CD4-positive, alpha-beta T cell (primary cell): Measurements from ENCODE around the gene LDLRAD4. TPM values are rescaled to one million over a fixed set of nuclear protein-coding genes. Genes with fewer than 3 reads are reported as not detected.

Experiments
- ATAC-seq: fragments of 200-7000 bp; cut with Tn5 transposase; one replicate; pipeline ENCODE4 v1.10.0; 2022; ENCODE audit warnings: mild to moderate bottlenecking; ENCODE audit not compliant: poor library complexity
- CTCF ChIA-PET: fragments of 350-600 bp; sonication (Branson Sonifier 250); formaldehyde crosslinking; loops from one replicate; lab custom pipeline; 2021; ENCODE audit warnings: antibody characterized with exemption, inconsistent platforms; lab: Charles Lee
- POLR2A ChIA-PET: fragments of 350-600 bp; sonication (Branson Sonifier 250); formaldehyde crosslinking; loops from one replicate; lab custom pipeline; 2021; ENCODE audit warnings: antibody characterized with exemption, inconsistent platforms; lab: Charles Lee
- DNase-seq, 14 experiments: peaks; one replicate each; pipeline ENCODE4 v3.0.0-alpha.2; 2013 to 2020; ENCODE audit warnings: mixed read lengths in 2 of 14
- H3K27ac ChIP-seq, 2 donors: one replicate each; pipeline versions ENCODE4 v1.5.1 to v1.7.0; 2013; ENCODE audit warnings: low read length in 2 of 2, low read depth in 1 of 2, mild to moderate bottlenecking in 1 of 2
- H3K27me3 ChIP-seq, 2 experiments: 1 replicate in 1 of 2; 2 replicates in 1 of 2; pipeline versions ENCODE4 v1.6.1 to v1.7.0; 2013; ENCODE audit warnings: low read length in 2 of 2, control low read depth in 1 of 2, mild to moderate bottlenecking in 1 of 2, moderate library complexity in 1 of 2; ENCODE audit not compliant: insufficient read depth in 2 of 2, control insufficient read depth in 1 of 2
- H3K36me3 ChIP-seq: one replicate; pipeline ENCODE4 v1.6.1; 2013; ENCODE audit warnings: low read length, control low read depth; ENCODE audit not compliant: insufficient read depth
- H3K4me1 ChIP-seq: one replicate; pipeline ENCODE4 v1.6.1; 2013; ENCODE audit warnings: low read length, control low read depth; ENCODE audit not compliant: insufficient read depth
- H3K4me3 ChIP-seq: one replicate; pipeline ENCODE4 v1.5.1; 2013; ENCODE audit warnings: mild to moderate bottlenecking, low read length, moderate library complexity
- H3K9me3 ChIP-seq, 2 experiments: 1 replicate in 1 of 2; 2 replicates in 1 of 2; pipeline versions ENCODE4 v1.6.1 to v1.7.0; 2013; ENCODE audit warnings: low read length in 2 of 2, mild to moderate bottlenecking in 2 of 2, control low read depth in 1 of 2, moderate library complexity in 1 of 2; ENCODE audit not compliant: control insufficient read depth in 1 of 2, insufficient read depth in 1 of 2
- H3K27ac Mint-ChIP-seq: one replicate; pipeline ENCODE4 v1.8.0; 2020; ENCODE audit warnings: mixed read lengths
- H3K27me3 Mint-ChIP-seq: one replicate; pipeline ENCODE4 v1.8.0; 2021; ENCODE audit warnings: mixed read lengths
- H3K36me3 Mint-ChIP-seq: one replicate; pipeline ENCODE4 v1.8.0; 2021; ENCODE audit warnings: low read depth, mixed read lengths
- H3K4me1 Mint-ChIP-seq: one replicate; pipeline ENCODE4 v1.8.0; 2021; ENCODE audit warnings: low read depth, mixed read lengths
- H3K4me3 Mint-ChIP-seq: one replicate; pipeline ENCODE4 v1.8.0; 2020; ENCODE audit warnings: mild to moderate bottlenecking, mixed read lengths
- H3K9me3 Mint-ChIP-seq: one replicate; pipeline ENCODE4 v1.8.0; 2020; ENCODE audit warnings: mixed read lengths
- intact Hi-C, 2 experiments: fragments of 100-400 bp; cut with DNase I in 1 of 2; cut with micrococcal nuclease in 1 of 2; formaldehyde crosslinking; loops; one replicate each; pipeline versions ENCODE4 v1.15.1 to v1.9.0; 2023 to 2025; cut with DNase I, micrococcal nuclease
- total RNA-seq, 174 experiments: library from RNA in 2 of 174; stranded (reverse) in 2 of 174; gene quantifications; one replicate each; pipeline ENCODE4 v1.2.3 and lab custom pipeline; 2021 to 2026
- TF ChIP-seq, protein P1 (sequence below): fragments of 200-600 bp; IDR thresholded peaks from one replicate; pipeline ENCODE4 v1.8.0; 2022; ENCODE audit warnings: antibody characterized with exemption, mild to moderate bottlenecking

Gene LDLRAD4
- total RNA-seq, 2 experiments from 2014 or later: 51.9 to 52.7 TPM

DNA sequence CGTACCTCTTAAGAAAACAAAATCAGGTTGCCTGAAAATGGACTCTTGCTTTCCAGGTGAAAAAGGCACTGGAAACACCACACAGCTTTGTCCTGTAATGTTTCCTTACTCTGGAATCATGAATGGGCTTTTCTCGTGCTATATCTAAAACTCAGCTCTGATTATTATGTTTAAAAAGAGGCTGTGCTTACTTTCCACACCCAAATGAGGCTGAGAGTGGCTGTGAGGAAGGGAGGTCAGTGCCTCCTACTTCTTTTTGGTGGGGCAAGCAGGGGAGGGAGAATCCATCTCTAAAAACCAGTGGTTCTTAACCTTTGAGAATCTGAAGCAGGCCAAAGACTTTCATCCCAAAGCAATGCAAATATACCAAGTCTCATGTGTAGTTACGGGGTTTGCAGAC is 359.2 kb downstream of the LDLRAD4 start:
- H3K4me3 Mint-ChIP-seq: no peak overlapping the region
- Histone ChIP-seq H3K4me3 (no peak overlapping the region), H3K27ac (no peak overlapping the region), H3K4me1 (peaks cover 37% of the 10 kb centered on the region), H3K9me3 (no peaks in the 10 kb centered on the region), H3K27me3 (no peaks in the 10 kb centered on the region), H3K36me3 (no peaks in the 10 kb centered on the region)
- ChIA-PET POLR2A (interaction anchor here (1.2 kb wide), 1 partner anchor 34 kb away, joined by 3 read pairs; no protein-coding TSS in a partner anchor), CTCF (interaction anchor here (0.6 to 1.4 kb wide), 5 partner anchors 19 to 362 kb away, joined by 3 to 7 read pairs (median 3); no protein-coding TSS in a partner anchor)
- TF ChIP-seq, protein P1, sequence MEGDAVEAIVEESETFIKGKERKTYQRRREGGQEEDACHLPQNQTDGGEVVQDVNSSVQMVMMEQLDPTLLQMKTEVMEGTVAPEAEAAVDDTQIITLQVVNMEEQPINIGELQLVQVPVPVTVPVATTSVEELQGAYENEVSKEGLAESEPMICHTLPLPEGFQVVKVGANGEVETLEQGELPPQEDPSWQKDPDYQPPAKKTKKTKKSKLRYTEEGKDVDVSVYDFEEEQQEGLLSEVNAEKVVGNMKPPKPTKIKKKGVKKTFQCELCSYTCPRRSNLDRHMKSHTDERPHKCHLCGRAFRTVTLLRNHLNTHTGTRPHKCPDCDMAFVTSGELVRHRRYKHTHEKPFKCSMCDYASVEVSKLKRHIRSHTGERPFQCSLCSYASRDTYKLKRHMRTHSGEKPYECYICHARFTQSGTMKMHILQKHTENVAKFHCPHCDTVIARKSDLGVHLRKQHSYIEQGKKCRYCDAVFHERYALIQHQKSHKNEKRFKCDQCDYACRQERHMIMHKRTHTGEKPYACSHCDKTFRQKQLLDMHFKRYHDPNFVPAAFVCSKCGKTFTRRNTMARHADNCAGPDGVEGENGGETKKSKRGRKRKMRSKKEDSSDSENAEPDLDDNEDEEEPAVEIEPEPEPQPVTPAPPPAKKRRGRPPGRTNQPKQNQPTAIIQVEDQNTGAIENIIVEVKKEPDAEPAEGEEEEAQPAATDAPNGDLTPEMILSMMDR: no peak
- H3K27me3 Mint-ChIP-seq: no peaks in the 10 kb centered on the region
- ATAC-seq (no peak), DNase-seq (no peak)
- H3K4me1 Mint-ChIP-seq: peaks cover 48% of the 10 kb centered on the region
- H3K9me3 Mint-ChIP-seq: no peaks in the 10 kb centered on the region
- intact Hi-C loops: loop anchor here in 1 of 2 experiments (5.0 kb wide), 1 partner anchor 35 kb away; no protein-coding TSS in a partner anchor
- peak overlapping the region; percentile 48 for H3K27ac Mint-ChIP-seq
- no peaks in the 10 kb centered on the region for H3K36me3 Mint-ChIP-seq

GRCh38 chr18:13578400-13578799 is 359.8 kb downstream of the LDLRAD4 start:
- no peaks in the 10 kb centered on the region for H3K27me3 ChIP-seq
- H3K4me1 Mint-ChIP-seq: peaks cover 48% of the 10 kb centered on the region
- no peaks in the 10 kb centered on the region for H3K36me3 ChIP-seq
- POLR2A ChIA-PET: no interaction called here
- TF ChIP-seq, protein P1: no peak
- intact Hi-C loops: loop anchor here in 1 of 2 experiments (5.0 kb wide), 1 partner anchor 34 kb away; no protein-coding TSS in a partner anchor
- DNase-seq (no peak), ATAC-seq (no peak)
- no peak overlapping the region for H3K27ac Mint-ChIP-seq
- H3K4me3 Mint-ChIP-seq: no peak overlapping the region
- no peak overlapping the region for H3K27ac ChIP-seq
- no peaks in the 10 kb centered on the region for H3K9me3 Mint-ChIP-seq
- H3K9me3 ChIP-seq: no peaks in the 10 kb centered on the region
- CTCF ChIA-PET: interaction anchor here (0.7 to 1.4 kb wide), 4 partner anchors 18 to 362 kb away, joined by 3 to 7 read pairs (median 4); no protein-coding TSS in a partner anchor
- H3K36me3 Mint-ChIP-seq: peaks cover 3% of the 10 kb centered on the region
- no peaks in the 10 kb centered on the region for H3K27me3 Mint-ChIP-seq
- H3K4me1 ChIP-seq: peaks cover 37% of the 10 kb centered on the region
- no peak overlapping the region for H3K4me3 ChIP-seq

GRCh38 chr18:13579874-13580273 is 361.3 kb downstream of the LDLRAD4 start:
- Histone ChIP-seq H3K27ac (no peak overlapping the region), H3K4me1 (peaks cover 44% of the 10 kb centered on the region), H3K4me3 (no peak overlapping the region), H3K36me3 (peaks cover 5% of the 10 kb centered on the region), H3K9me3 (no peaks in the 10 kb centered on the region), H3K27me3 (no peaks in the 10 kb centered on the region)
- H3K27ac Mint-ChIP-seq: peak overlapping the region; percentile 35
- intact Hi-C loops: loop anchor here in 1 of 2 experiments (5.0 kb wide), 1 partner anchor 32 kb away; no protein-coding TSS in a partner anchor
- DNase-seq: peak in 2 of 14 experiments; percentile 22 to 38
- peaks cover 18% of the 10 kb centered on the region for H3K36me3 Mint-ChIP-seq
- no peaks in the 10 kb centered on the region for H3K9me3 Mint-ChIP-seq
- CTCF ChIA-PET: no interaction called here
- ATAC-seq: no peak
- H3K4me3 Mint-ChIP-seq: no peak overlapping the region
- TF ChIP-seq, protein P1: no peak
- no peaks in the 10 kb centered on the region for H3K27me3 Mint-ChIP-seq
- peaks cover 54% of the 10 kb centered on the region for H3K4me1 Mint-ChIP-seq
- POLR2A ChIA-PET: no interaction called here
